Erythroblast (primary cell): ENCODE measurements around the gene SNRPD3.

ENCODE experiments used
- GATA1 ChIP-seq: IDR thresholded peaks from 2 replicates; pipeline ENCODE4 v1.6.1; 2011; ENCODE audit warnings: low read depth, mild to moderate bottlenecking, control low read depth, low read length, moderate library complexity
- POLR2A ChIP-seq: IDR thresholded peaks from 2 replicates; pipeline ENCODE4 v1.6.1; 2011; ENCODE audit warnings: mild to moderate bottlenecking, low read length

GRCh38 chr22:24555165-24556039 lies at the start of gene SNRPD3:
- TF ChIP-seq POLR2A (peak; percentile 82), GATA1 (no peak)
